Measurements from ENCODE around the gene CACTIN.

Gene CACTIN

DNA sequence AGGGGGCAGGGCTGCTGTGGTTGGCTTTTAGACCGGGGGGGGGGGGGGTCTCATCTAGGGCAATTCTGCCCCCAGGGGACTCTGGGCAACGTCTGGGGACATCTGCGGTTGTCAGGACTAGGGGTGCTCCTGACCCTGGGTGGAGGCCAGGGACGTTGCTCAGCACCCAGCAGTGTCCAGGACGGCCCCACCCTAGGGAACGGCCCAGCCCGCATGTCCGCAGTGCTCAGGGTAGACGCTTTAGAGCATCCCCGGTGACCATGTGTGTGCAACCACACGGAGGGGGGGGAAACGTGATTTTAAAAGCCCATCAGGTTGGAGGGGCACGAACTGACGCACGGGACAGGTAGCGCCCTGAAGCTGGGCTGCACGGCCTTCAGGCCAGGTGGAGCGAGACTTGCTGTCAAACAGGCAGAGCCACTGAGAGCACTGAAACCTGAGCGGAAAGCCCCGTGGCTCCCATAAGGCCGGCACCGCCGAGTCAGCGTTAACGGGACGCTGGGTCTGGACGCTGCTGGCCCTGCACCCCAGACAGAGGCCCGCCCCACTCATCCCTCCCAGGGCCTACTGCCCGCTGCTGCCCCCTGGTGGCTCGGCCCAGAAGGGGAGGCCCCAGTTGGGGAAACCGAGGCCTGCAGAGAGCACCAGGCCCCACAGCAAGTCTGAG, 8.3 kb downstream of the CACTIN start:
- intact Hi-C loops (cut with DNase I): loop anchor here (5.0 kb wide), 1 partner anchor 71 kb away; no protein-coding TSS in a partner anchor
- peak in 41 of 42 donors; percentile 29 to 86 (median 63) for DNase-seq

DNA sequence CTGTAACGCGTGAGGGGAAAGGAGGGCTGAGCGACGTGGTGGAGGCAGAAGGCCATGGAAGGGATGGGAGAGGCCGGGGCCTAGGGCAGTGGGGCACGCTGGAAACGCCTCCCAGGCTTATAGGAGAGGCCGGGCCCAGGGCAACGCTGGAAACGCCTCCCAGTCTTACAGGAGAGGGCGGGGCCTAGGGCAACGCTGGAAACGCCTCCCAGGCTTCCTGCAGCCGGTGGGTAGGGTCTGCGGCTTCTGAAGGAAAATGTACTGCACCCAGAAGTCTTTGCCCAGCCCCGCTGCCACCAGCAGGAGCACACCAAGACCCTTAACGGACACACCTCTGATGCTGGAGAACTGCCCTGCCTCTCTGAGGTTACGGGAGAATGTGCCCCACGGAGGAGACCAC, 9.1 kb downstream of the CACTIN start:
- intact Hi-C loops (cut with DNase I): loop anchor here (5.0 kb wide), 1 partner anchor 70 kb away; no protein-coding TSS in a partner anchor
- no peak for DNase-seq

DNA sequence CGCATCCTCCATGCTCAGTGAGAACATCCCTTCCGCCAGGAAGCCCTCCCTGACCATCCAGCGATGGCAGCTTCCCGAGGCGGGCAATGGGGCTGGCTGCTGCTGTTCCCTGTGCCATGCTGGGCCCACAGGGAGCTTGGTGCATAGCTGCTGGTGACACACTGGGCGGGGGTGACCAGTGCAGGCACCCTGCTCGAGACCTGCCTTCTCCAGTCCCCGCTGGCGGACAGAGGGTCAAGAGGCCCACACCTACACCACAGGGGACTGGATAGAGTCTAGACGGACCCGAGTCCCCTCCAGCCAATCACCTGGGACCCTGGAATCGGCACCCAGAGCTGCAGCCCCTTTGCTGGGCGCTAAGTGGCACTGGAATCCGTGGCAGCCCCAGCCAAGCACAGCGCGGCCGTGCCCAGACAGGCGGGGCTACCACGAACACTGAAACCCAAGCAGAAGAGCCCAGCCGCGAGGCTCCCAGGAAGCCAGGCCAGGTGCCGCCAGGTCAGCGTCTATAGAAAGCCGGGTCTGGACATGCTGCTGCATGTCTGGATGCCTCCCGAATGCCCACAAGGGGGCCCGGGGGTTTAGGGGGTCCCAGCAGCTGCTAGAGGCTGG, 11.0 kb downstream of the CACTIN start:
- DNase-seq: no peak
- intact Hi-C loops (cut with DNase I): loop anchor here (5.0 kb wide), 1 partner anchor 68 kb away; no protein-coding TSS in a partner anchor

DNA sequence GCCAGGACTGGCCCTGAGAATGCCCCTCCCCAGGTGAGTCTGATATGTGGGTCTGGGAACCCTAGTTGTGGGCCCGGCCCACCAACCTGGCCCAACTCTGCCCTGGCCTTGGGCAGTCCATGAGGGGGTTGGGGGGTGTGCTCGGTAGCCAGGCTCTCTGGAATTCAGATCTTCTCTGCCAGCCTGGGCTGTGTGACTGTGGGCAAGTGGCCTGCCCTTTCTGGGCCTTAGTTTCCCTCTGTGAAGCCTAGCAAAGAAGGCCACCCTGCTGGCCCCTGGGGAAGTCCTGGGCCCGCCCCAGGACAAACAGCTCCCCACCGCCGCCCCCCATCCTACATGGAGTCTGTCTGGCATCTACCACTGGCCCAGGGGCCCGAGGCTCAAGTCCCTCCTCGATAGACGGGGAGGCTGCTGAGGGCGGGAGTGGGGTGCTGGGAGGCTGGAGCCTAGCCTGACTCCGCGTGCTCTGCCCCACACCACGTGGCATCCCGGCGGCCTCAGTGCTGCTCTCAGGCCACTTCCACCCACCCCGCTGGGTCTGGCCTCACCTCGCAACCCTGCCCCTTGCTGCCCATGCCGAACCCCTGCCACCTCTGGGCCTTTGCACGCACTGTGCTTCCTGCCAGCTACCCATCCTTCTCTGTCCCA, 11.6 kb downstream of the CACTIN start:
- intact Hi-C loops (cut with DNase I): loop anchor here (5.0 kb wide), 1 partner anchor 68 kb away; no protein-coding TSS in a partner anchor
- no peak for DNase-seq

DNA sequence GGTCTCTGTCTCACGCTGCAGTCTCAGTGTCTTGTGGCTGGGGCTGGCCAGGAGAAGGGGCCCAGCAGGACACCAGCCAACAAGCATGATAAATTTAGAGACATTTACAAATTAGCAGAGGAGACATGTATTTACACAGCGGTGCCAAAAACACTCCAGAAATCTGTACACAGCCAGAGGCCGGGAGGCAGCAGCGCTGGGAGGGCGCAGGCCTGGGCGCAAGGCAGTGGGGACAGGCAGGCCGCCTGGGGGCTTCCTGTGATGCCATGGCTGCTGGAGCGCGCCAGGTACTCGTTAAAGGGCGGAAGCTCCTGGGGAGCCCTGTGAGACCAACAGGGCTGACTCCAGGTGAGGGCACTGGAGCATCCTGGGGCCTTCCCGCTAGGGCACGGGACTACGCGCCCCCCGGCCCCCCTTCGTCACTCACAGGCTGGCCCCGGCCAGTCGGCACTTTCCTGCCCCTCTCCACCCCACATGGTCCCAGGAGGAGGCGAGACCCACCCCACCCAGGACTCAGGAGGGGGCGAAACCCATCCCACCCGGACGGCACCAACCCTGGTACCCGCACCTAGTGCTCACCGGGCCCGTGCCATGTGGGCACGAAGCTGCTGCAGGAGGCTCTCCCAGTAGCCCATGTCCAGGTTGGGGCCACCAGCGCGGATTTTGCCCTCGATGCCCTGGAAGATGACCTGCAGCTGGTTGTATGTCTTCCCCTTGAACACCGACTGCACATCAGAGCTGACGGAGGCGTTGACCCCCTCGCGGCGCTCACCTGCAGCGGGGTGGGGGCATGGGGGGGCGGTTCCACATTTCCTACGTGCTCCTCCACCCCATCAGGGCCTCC, 12.6 kb downstream of the CACTIN start:
- no peak for DNase-seq
- intact Hi-C loops (cut with DNase I): no loop called here

DNA sequence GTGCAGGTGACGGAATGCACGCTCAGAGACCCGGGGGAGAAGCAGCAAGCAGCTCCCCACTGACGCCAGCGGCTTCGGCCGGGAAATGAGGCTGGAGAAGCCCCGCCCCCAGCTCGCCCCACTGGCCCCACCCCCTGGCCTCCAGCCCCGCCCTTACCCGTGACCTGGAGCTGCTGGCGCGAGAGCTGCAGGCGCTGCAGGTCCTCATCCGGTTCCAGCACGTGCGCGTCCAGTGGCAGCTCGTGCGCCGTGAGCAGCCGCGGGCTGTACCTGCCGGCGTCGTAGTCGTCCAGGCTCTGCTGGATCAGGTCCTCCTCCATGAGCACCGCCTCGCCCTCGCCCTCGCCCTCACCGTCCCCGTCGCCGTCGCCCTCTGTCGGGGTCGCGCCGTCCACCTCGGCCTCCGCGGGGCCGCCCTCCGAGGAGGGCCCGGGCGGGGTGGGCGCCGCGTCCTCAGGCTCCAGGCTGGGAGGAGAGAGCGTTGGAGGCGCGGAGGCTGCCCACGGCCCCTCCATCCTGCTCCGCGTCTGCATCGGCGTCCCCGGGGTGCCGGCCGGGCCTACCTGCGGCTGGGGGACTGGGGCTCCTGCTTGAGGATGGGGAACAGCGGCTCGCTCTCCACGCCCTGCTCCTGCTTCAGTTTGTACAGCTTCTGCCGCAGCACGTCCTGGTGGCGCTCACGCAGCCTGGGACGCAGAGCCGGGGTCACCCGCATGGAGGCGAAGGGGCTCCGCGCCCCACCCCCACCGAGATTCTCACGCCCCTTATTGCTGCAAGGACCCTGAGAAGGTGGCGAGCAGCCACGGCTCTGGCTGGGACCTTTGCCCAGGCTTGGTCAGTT, 13.5 kb downstream of the CACTIN start:
- DNase-seq: no peak
- intact Hi-C loops (cut with DNase I): no loop called here

DNA sequence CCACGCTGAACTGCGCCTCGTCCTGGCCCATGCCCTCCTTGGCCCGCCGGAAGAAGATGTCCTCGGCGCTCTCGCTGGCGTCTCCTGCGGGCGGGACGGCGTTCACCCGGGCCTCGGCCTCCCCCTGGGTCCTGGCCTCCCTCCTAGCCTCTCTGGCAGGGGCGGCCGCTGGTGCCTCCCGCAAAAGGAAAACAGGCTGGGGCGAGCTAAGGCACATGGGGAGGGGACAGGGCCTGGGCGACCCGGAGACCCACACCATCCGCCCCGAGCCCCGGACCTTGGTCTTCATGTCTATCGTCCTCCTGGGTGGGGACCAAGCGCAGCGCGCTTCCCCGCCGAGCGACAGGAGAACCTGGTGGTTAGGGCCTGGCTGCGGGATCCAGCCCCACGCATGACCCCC, 14.3 kb downstream of the CACTIN start:
- intact Hi-C loops (cut with DNase I): no loop called here
- DNase-seq: no peak

DNA sequence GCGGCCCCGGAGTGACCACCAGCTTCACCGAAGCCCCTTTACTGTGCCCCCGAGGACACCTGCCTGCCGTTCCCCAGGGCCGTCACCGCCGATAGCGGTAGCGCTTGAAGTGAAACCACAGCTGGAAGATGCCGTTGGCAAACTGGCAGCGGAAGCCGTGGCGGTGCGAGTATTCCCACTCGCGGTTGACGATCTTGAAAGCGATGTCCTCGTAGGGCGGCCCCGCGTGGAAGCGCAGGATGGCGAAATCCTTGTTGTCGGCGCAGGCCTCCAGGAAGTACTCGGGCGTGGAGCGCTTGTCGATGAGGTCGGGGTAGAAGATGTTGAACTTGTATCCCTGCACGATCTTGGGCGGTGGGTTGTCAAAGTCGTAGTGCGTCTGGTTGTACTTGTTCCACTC, 14.7 kb downstream of the CACTIN start:
- intact Hi-C loops (cut with DNase I): no loop called here
- DNase-seq: no peak

DNA sequence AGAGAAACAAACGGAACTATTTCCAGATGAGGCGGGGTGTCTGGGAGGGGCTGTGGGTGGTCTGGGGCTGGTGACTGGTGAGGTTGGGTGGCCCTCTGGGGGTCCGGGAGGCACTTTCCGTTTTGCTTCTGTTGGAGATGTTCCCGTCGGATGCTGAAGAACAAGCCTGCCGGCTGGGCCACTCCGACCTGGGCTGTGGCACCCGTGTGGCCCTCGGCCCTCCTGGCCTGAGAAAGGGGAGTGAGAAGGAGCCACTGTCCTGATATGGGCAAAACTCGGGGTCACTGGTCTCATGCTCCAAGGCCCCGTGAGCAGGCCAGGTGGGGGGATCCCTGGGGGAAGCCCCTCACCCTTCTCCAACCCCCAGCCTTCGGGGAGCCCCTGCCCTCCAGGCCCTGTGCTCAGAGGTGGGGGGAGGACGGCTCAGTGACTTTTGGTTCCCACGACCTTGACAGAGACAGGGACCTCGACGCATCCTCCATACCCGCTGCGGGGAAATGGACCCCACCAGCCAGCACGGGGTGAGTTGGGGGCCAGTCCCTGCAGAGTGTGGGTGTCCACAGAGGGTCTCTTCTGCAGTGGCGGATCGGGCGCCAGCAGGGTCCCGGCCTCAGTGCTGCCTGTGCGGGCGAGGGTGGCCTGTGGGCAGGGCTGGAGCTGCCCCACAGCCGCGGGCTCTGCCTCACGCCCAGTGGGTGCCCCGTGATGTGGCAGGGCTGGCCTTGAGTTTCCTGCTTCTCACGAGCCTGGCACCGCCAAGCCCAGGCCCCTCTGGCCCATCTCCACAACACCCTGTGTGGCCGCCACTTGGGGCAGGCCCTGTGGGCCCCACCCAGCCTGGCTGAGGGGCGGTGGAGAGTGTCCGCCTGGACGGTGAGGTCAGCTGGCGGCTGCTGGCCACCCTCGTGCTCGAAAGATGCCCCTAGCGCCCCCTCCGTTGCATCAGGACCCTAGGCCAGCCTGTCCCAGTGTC, 15.6 kb downstream of the CACTIN start:
- intact Hi-C loops (cut with DNase I): no loop called here

DNA sequence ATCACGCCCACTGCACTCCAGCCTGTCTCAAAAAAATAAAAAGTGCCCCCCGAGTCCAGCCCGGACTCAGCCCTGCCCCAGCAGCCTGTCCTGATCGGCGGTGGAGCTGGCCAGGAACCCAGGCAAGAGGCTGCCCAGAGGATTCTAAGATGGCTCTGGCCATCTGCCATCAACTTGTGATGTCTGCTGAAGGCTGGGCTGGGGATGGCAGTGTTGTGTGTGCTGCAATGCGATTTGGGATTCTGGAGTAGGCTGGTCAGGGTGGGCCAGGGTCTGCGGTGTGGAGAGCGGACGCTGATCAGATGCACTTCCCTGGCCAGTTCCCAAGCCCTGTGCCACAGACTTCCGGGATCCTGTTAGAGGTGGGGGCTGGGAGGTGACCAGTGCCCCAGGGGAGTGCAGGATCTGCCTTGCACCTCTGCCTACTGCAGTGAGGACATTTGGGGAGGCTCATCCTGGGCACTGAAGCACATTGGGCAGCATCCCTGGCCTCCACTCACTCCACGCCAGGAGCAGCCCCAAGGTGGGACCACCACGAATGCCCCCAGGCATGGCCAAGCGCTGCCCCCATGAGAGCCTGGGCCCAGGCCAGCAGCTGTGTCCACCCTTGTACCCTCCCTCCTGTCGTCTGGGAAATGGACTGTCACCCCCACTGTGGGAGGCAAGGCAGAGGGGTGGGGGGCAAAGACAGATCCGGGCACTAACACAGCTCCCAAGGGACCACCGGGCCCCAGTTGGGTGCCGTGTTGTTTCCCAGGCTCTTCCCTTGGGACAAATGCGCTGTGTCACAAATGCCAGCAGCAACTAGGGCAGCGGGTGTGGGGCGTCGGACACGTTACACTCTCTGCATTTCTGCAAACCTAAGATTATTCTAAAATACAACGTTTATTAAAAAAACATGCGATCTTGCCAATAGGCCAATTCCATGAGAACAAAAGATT, 16.5 kb downstream of the CACTIN start:
- peak in 1 of 42 donors; percentile 11 for DNase-seq
- intact Hi-C loops (cut with DNase I): no loop called here

More for the DNA sequence above, 15.6 kb downstream of the CACTIN start:
- DNase-seq: no peak

DNA sequence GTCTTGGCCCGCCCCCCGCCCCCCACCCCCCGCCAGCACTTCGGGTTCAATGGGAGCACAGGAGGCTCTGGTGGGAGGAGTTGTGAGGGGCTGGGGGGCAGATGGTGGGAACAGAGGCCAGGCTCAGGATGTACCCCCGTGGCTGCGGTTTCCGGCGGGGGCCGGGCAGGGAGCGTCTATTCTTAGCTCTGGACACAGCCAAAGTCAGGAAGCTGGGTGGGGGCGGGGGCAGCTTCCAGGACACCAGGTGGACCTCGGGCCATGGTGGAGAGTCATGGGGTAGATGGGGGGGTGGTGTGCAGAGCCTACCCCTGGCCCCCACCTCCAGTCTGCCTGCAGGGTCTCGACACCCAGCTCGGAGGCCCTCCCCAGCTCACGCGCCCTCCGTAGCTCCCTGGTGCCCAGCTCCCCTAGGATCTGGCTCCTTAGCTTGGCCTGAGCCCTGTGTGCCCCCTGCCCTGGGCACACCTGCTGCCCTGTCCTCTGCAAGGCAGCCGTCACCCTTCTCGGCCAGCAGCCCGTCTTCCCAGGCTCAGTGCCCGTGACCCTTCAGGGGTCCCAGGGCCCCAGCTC, 17.8 kb downstream of the CACTIN start:
- peak in 1 of 42 donors; percentile 23 for DNase-seq
- intact Hi-C loops (cut with DNase I): no loop called here

DNA sequence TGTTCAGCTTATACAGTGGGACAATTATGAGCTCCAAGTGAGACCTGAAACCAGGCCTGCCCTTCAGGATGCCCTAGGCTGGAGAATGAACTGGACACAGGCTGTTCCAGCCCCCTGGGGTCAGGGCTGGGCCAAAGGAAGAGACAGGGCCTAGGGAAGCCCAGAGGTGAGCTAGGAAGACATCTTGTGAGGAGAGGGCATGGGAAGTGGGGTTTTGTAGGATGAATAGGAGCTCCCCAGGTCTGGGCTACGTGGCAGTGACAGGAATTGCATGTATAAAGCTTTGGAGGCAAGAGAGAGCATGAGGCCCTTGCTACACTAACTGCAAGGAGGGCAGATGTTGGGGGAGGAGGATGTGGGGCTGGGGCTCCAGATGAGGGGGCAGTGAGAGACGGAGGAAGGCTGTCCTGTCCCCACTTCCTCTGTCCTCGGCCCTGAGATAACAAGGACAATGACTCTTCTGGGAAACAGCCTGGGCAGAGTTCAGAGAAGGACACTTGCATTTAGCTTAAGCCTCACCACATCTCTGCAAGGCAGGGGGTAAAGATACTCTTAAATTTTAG, 18.4 kb downstream of the CACTIN start:
- intact Hi-C loops (cut with DNase I): no loop called here
- DNase-seq: no peak

DNA sequence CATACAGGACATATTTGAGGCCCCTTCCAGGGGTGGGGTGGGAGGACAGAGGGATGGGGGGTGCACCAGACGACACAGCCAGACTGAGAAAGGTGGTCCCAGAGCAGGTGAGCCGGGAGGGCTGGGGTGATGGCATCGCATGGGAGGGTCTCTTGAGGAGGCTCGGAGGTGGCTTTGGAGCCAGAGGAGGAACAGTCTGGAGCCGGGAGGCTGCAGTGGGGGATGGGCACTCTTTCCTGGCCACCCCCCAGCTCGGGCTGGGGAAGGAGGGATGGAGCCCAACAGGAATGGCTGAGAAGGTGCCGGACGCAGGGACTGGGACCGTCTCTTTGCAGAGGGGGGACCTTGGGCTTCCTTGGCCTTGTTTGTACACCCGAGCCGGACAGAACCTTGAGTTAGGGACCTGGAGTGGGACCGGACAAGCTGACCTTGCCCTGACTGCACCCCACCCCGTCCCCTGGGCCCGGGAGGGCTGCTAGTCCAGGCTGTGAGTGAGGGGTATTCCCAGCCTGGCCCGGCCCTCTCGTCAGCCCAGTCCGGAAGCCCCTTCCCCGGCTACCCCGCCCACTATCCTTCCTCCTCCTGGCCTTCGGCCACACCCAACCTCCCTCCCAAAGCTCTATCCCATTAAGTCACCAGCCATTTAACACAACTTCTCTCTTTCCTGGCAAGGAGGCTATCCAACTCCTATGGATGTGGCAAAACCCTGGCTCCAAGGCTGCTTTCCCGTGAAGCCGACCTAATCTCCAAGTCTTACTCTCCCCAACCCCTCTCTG, 19.1 kb downstream of the CACTIN start:
- intact Hi-C loops (cut with DNase I): no loop called here

DNA sequence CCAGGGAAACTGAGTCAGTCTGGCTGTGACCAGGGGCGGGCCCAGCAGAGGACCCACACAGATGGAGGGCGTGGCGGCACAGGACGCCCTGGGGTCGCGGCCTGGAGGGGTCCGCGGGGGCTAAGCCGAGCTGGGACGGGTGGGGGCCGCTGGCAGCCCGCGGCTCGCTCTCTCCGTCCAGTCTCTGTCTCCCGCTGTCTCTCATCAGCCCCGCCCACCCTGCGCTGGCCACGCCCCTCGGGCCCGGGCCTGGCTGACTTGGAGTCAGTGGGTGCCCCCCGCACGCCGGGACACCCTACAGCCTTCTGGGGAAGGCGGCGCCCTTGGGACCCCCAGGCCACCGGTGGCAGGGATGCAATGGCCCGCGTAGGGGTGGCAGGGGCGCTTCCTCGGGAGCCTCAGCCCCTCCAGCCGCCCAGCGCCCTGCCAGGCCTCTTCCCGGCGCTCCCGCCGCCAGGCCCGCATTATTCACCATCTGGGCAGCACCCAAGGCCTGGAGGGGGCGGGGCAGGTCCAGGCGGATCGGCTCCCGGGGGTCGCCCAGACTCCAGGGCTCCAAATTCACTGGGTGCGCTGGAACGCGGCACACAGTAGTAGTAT, 19.8 kb downstream of the CACTIN start, which contains the start of gene TBXA2R:
TBXA2R (minus strand) TSS at position 186 of the 600 bp plus-strand sequence. CDS start 6,241 bp downstream, outside the sequence.
- peak in 38 of 42 donors; percentile 21 to 82 (median 52) for DNase-seq
- intact Hi-C loops (cut with DNase I): no loop called here

More for the DNA sequence above, 19.1 kb downstream of the CACTIN start:
- no peak for DNase-seq
